Muscle layer of duodenum (tissue), 2 donors: ENCODE measurements around the gene CD79A.

Experiments
- H3K27ac ChIP-seq: one replicate; pipeline ENCODE4 v1.7.0; 2013; ENCODE audit warnings: mild to moderate bottlenecking, low read length
- H3K27me3 ChIP-seq: one replicate; pipeline ENCODE4 v1.7.0; 2013; ENCODE audit warnings: low read depth, mild to moderate bottlenecking, control low read depth, low read length
- H3K36me3 ChIP-seq, 2 donors: one replicate each; pipeline ENCODE4 v1.7.0; 2013; ENCODE audit warnings: low read length in 2 of 2, control low read depth in 1 of 2, mild to moderate bottlenecking in 1 of 2; ENCODE audit not compliant: insufficient read depth in 2 of 2, control insufficient read depth in 1 of 2
- H3K4me1 ChIP-seq, 2 donors: one replicate each; pipeline ENCODE4 v1.7.0; 2013; ENCODE audit warnings: low read length in 2 of 2, mild to moderate bottlenecking in 2 of 2, control low read depth in 1 of 2, moderate library complexity in 1 of 2; ENCODE audit not compliant: insufficient read depth in 2 of 2, control insufficient read depth in 1 of 2
- H3K4me3 ChIP-seq, 2 donors: one replicate each; pipeline ENCODE4 v1.7.0; 2013; ENCODE audit warnings: low read length in 2 of 2, low read depth in 1 of 2, mild to moderate bottlenecking in 1 of 2
- H3K9me3 ChIP-seq, 2 donors: one replicate each; pipeline ENCODE4 v1.7.0; 2013; ENCODE audit warnings: low read length in 2 of 2, control low read depth in 1 of 2, mild to moderate bottlenecking in 1 of 2; ENCODE audit not compliant: control insufficient read depth in 1 of 2
- donor health status: healthy.

Gene CD79A

DNA sequence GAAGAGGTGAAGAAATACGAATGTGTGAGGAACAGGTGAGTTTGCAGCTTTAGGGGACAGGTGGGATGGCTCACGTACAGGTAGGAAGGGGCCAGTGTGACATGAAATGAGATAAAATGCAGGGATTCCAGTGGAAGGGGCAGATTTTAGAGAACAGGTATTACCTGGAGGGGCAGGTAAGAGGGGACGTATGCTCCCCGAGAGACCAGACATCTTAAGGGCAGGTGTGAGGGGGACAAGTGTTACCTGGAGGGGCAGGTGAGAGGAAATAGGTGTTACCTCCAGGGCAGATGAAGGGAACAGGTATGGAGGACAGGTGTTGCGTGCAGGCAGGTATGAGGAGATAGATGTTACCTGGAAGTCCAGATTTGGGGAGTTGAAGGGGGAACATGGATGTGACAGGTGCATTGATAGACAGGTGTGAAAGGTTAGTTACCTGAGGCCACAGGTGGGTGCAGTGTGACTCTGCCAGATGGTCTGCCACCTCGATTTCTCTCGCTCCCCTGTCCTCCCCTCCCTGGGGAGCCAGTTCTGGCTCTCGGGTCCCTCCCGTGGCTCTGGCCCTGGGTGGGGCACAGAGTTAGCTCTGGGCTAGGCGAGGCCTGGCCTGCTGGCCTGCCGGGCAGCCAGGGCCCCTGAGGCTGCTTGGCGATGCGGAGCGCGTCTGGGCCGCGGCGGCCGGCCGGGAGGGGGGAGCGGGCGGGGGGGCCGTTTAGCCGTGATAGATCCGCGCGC is 49.1 kb downstream of the CD79A start:
- Histone ChIP-seq H3K27me3 (peaks cover 87% of the 10 kb centered on the region), H3K9me3 (no peaks in the 10 kb centered on the region), H3K4me3 (no peak overlapping the region), H3K27ac (no peak overlapping the region), H3K36me3 (no peaks in the 10 kb centered on the region), H3K4me1 (peaks cover 0 to 16% of the 10 kb centered on the region in 2 donors)

DNA sequence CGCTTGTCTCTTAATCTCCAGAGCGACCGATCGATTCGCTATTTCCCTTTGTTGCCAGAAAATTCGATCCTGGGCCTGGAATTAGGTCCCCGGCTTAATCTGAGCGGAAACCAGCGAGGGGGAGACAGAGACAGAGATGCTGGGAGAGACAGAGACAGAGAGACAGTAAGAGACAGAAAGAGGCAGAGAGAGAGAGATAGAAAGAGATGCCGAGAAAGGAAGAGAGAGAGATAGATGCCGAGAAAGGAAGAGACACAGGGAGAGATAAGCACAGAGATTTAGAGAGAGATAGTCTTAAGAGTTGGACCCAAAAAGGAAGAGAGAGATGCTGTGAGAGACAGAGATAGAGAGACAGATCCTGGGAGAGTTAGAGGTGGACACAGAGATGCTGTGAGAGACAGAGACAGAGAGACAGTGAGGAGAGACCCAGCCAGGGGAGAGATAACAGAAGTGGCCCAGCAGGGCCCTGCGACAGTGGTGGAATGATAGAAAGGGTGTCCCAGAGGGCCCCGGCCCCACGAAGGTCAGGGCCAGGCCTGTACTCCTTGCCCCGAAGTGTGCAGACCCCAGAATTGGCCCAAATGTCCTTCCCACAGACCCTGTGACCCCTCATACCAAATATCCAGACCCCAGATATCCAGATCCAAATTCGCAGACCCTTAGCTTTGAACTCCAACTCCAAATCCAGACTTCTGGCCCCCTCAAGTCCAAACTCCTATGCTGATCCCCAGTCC is 49.9 kb downstream of the CD79A start:
- Histone ChIP-seq H3K4me1 (peaks cover 0 to 16% of the 10 kb centered on the region in 2 donors), H3K9me3 (no peaks in the 10 kb centered on the region), H3K27ac (no peak overlapping the region), H3K4me3 (no peak overlapping the region), H3K27me3 (peaks cover 85% of the 10 kb centered on the region), H3K36me3 (no peaks in the 10 kb centered on the region)

DNA sequence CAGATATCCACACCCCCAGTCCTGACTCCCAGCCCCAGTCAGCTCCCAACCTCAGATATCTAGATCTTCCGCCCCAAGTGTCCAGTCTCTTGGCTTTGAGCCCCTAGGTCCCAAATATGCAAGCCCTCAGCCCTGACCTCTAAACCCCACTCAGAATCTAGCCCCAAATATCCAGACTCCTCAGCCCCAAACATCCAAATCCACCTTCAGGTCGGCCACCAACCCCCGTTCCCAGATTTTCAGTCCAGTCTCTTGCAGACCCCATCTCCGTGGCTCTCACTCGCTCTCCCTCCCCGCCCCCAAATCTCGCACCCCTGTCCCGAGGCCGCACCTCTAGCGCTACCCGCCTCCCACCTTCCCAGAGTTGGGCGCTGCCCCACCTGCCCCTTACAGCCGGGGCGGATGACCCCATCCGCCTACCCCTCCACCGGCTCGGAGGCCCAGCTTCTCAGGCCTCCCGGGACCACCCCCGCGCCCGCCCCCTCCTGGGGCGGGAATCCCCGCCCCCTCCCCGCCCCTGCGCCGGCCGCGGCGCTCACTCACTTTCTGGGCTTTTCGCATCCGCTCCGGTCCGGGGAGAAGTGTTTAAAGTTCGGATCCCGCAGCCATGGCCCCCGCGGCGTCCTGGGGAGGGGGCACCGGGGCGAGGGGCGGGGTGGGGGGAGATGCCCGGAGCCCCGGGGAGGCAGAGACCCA is 50.6 kb downstream of the CD79A start:
- Histone ChIP-seq H3K4me3 (peak overlapping the region in 1 of 2 donors; percentile 62), H3K9me3 (no peaks in the 10 kb centered on the region), H3K27ac (no peak overlapping the region), H3K4me1 (peaks cover 0 to 21% of the 10 kb centered on the region in 2 donors), H3K36me3 (no peaks in the 10 kb centered on the region), H3K27me3 (peaks cover 86% of the 10 kb centered on the region)

DNA sequence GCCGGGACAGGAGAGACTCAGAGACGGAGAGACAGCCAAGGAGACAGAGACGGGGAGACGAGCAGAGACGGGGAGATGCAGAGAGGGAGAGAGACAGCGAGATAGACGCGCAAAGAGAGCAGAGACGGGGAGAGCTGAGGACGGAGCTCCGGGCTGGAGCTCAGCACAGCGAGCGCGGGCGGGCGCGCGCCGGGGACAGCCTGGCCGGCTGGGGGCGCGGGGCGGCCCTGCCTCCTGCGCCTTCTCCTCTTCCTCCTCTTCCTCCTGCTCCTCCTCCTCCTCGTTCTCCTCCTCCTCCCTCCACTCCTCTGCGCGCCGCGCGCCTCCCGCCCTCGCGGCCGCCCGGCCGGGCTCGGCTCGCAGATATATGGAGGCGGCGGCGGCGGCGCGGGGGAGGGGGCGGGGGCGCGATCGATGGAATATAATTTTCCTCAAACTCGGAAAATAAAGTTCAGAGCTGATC is 51.2 kb downstream of the CD79A start, which contains the start of gene ERFL:
TSS of gene ERFL (minus strand) at position 229 of the 463 bp plus-strand sequence. CDS start 15,530 bp downstream, outside the sequence.
- H3K27ac ChIP-seq: no peak within 1 kb of the TSS
- H3K36me3 ChIP-seq: no peaks in the 10 kb centered on the region
- H3K27me3 ChIP-seq: peaks cover 81% of the 10 kb centered on the region
- H3K4me3 ChIP-seq: peak within 1 kb of the TSS; percentile 44 to 62
- H3K4me1 ChIP-seq: peaks cover 0 to 24% of the 10 kb centered on the region in 2 donors
- H3K9me3 ChIP-seq: no peaks in the 10 kb centered on the region

DNA sequence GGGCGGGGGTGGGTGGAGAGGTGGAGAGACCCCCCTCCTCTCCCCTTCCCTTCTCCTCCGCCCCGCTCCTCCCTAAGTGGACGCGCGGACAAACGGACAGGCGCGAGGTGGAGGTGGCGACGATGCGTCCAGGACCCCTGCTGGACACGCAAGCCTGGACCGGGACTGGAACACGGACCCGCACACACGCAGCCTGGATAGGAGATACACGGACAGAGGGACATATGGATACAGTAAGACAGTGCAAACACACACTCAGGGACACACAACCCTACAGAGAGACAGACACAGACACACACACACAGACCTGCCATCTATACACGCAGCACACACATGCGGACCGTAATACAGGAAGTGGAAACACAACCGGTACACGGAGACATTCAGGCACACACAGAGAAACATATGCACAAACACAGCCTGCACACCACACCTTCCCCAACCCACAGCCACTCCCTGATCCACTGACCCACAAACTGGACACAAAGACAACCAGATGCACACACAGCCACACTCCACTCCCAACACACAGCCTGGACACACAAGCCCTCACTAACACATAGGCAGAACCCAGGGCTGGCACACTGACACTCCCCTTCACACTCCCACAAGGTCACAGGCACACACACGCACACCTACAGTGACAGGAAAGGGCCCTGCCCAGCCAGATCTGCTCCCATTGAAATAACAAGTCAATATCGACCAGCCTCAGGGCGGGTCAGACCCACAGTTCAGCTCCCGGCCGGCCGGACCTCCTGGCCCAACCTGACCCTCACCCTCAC is 51.9 kb downstream of the CD79A start:
- Histone ChIP-seq H3K27ac (no peak overlapping the region), H3K27me3 (peaks cover 84% of the 10 kb centered on the region), H3K36me3 (no peaks in the 10 kb centered on the region), H3K4me1 (peaks cover 0 to 24% of the 10 kb centered on the region in 2 donors), H3K9me3 (no peaks in the 10 kb centered on the region), H3K4me3 (peak overlapping the region; percentile 44 to 62)

DNA sequence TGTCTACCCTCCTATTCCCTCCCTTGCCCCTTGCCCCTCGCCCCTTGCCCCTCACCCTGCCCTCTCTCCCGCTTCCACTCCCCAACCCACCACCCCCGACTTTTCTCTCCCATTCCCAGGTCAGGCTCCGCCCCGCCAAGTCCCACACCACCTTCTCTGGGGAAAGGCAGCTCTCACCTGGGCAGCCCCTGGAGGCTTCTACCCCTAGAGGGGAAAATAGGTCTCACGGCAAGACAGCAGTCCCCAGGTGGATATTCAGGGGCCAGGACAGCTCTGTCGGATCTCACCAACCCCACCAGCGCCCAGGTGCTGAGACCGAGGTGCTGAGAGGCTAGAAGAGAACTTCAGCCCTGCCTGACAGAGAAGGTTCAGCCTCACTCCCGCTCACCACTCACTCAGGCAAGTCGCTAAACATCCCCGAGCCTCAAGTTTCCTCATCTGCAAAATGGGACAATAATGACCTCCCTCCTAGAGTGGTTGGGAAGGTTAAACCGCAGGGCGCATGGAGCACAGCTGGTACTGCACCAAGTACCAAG is 52.5 kb downstream of the CD79A start:
- Histone ChIP-seq H3K27ac (no peak overlapping the region), H3K36me3 (no peaks in the 10 kb centered on the region), H3K27me3 (peaks cover 84% of the 10 kb centered on the region), H3K4me1 (peaks cover 0 to 24% of the 10 kb centered on the region in 2 donors), H3K9me3 (no peaks in the 10 kb centered on the region), H3K4me3 (no peak overlapping the region)

DNA sequence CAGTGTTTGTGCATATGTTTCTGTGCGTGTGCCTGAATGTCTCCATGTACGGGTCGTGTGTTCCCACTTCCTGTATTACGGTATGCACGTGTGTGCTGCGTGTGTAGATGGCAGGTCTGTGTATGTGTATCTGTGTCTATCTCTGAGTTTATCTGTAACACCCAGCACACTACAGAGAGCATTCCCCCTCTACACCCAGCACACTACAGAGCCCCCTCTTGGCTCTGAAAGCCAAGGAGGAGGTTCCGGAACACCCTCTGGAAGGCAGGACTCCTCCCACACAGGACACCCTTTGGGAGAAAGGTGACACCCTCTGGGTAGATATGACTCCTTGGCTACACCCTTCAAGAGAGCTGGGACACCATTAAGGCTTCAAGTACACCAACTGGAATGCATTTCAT is 53.2 kb downstream of the CD79A start:
- peaks cover 77% of the 10 kb centered on the region for H3K27me3 ChIP-seq
- no peaks in the 10 kb centered on the region for H3K36me3 ChIP-seq
- H3K4me3 ChIP-seq: no peak overlapping the region

More for the DNA sequence above, 53.2 kb downstream of the CD79A start:
- Histone ChIP-seq H3K9me3 (no peaks in the 10 kb centered on the region), H3K27ac (no peak overlapping the region), H3K4me1 (peaks cover 0 to 25% of the 10 kb centered on the region in 2 donors)
